ENCODE measurements around the gene ACKR3. TPM values are rescaled to one million over a fixed set of nuclear protein-coding genes. Genes with fewer than 3 reads are reported as not detected.

Gene ACKR3
- total and polyA plus RNA-seq, 2 of the 4 experiments (the other 2 are of a cell fraction), result not detected

- dilution Hi-C loops (cut with HindIII; ENCODE audit: low sequenced_read_pairs, unreplicated experiment), result no loop called here
- no TSS peak for BruUV-seq (replicated peaks)
- DNase-seq, result no peak
These were observed 42.4 kb upstream of the ACKR3 start for GRCh38 chr2:236527159-236527630.

More at GRCh38 chr2:236527159-236527630, 42.4 kb upstream of the ACKR3 start:
- Histone ChIP-seq H2BK5ac (ENCODE audit: low read depth, low read length, poor library complexity, severe bottlenecking) (no peak overlapping the region), H3K36me3 (ENCODE audit: control insufficient read depth, insufficient read depth, low read length) (no peaks in the 10 kb centered on the region), H3K9ac (ENCODE audit: low read depth, low read length) (no peak overlapping the region), H3K27ac (ENCODE audit: insufficient read depth, low read length) (no peak overlapping the region), H3K18ac (ENCODE audit: low read depth, low read length) (no peak overlapping the region), H2AK5ac (ENCODE audit: low read depth, low read length) (no peak overlapping the region), H3K4ac (ENCODE audit: low read depth, low read length) (no peak overlapping the region), H2AFZ (replicated peaks; ENCODE audit: low read length, poor library complexity) (no peak overlapping the region), H3K9me1 (ENCODE audit: insufficient read depth, low read length) (no peaks in the 10 kb centered on the region), H4K5ac (ENCODE audit: low read depth, low read length) (no peak overlapping the region), H3K56ac (ENCODE audit: extremely low read depth, insufficient read depth, low read length) (no peak overlapping the region), H3K27me3 (ENCODE audit: control insufficient read depth, insufficient read depth, low read length) (peaks cover 5% of the 10 kb centered on the region; the same call in 1 of the 2 replicates), H4K91ac (ENCODE audit: insufficient read depth, low read depth, low read length) (no peak overlapping the region), H2BK15ac (ENCODE audit: low read depth, low read length) (no peak overlapping the region), H3K23ac (ENCODE audit: low read depth, low read length) (no peak overlapping the region), H3K9me3 (ENCODE audit: control insufficient read depth, insufficient read depth, low read length) (no peaks in the 10 kb centered on the region; the same call in 1 of the 2 replicates), H3K79me1 (ENCODE audit: low read depth in 1 of 2, low read length in 2 of 2) (no peaks in the 10 kb centered on the region), H2AK9ac (replicated peaks; ENCODE audit: low read depth, low read length, poor library complexity) (no peak overlapping the region), H3K14ac (replicated peaks; ENCODE audit: low read depth, low read length) (no peak overlapping the region), H2BK120ac (ENCODE audit: low read depth, low read length) (no peak overlapping the region), H3K4me3 (ENCODE audit: insufficient read depth, low read depth, low read length) (no peak overlapping the region), H3K4me1 (ENCODE audit: control insufficient read depth, insufficient read depth, low read length) (no peaks in the 10 kb centered on the region), H2BK20ac (ENCODE audit: low read depth, low read length) (no peak overlapping the region), H4K20me1 (ENCODE audit: insufficient read depth, low read length) (no peaks in the 10 kb centered on the region), H3K4me2 (ENCODE audit: low read depth, low read length) (no peak overlapping the region), H4K8ac (ENCODE audit: low read depth in 2 of 2, low read length in 2 of 2) (no peak overlapping the region)
- intact Hi-C loops (cut with micrococcal nuclease), result no loop called here
- ATAC-seq (ENCODE audit: low read depth), result no peak
- ChIA-PET CTCF (no interaction called here), POLR2A (ENCODE audit: unreplicated experiment) (no interaction called here)
- in situ Hi-C loops (cut with MboI; ENCODE audit: low sequenced_read_pairs), result no loop called here
- no peak for TF ChIP-seq MAFK (IDR thresholded peaks at IDR 0.05; ENCODE audit: low read depth, low read length)
- no peak for TF ChIP-seq ELK1 (IDR thresholded peaks at IDR 0.05; ENCODE audit: borderline replicate concordance, low read depth, low read length)
- TF ChIP-seq NFE2L2 (IDR thresholded peaks at IDR 0.05; ENCODE audit: low read depth, low read length), result no peak
- no peak for TF ChIP-seq MXI1 (IDR thresholded peaks at IDR 0.05; ENCODE audit: borderline replicate concordance, low read depth, low read length)
- TF ChIP-seq CEBPB (IDR thresholded peaks at IDR 0.05; ENCODE audit: low read depth, low read length), result no peak
- TF ChIP-seq USF2 (IDR thresholded peaks at IDR 0.05; ENCODE audit: low read depth, low read length), result no peak
- TF ChIP-seq CHD1 (IDR thresholded peaks at IDR 0.05; ENCODE audit: low read depth, low read length), result no peak
- no peak for TF ChIP-seq POLR2A (IDR thresholded peaks at IDR 0.05; ENCODE audit: low read depth, low read length)
- no peak for TF ChIP-seq SMC3 (IDR thresholded peaks at IDR 0.05; ENCODE audit: low read depth, low read length)
- no peak for TF ChIP-seq CTCF (conservative IDR thresholded peaks at IDR 0.05; ENCODE audit: low read depth, low read length)
- no peak for TF ChIP-seq BHLHE40 (IDR thresholded peaks at IDR 0.05; ENCODE audit: low read depth, low read length)
- TF ChIP-seq FOS (IDR thresholded peaks at IDR 0.05; ENCODE audit: low read depth, low read length), result no peak
- TF ChIP-seq RCOR1 (IDR thresholded peaks at IDR 0.05; ENCODE audit: insufficient replicate concordance, low read length), result no peak
- no CpG with 5 or more reads among the region's 9 CpGs for WGBS, 2 experiments (ENCODE audit: extremely low coverage in 2 of 2, insufficient read length in 1 of 2)
